NCI-H774 (cell line): ENCODE measurements around the gene MED7.

Experiments
- DNase-seq: peaks from one replicate; lab custom pipeline; 2025; lab: John Stamatoyannopoulos, UW

MED7 gene

GRCh38 chr5:157162919-157163510, 20.4 kb upstream of the MED7 start:
- DNase-seq: no peak

GRCh38 chr5:157161996-157162395, 19.3 kb upstream of the MED7 start:
- no peak for DNase-seq

- DNase-seq: no peak
Observed at GRCh38 chr5:157160001-157160400, 17.3 kb upstream of the MED7 start.

- no peak for DNase-seq
Observed at GRCh38 chr5:157159209-157159751, 16.6 kb upstream of the MED7 start.

- no peak for DNase-seq
Observed at GRCh38 chr5:157157293-157157891, 14.7 kb upstream of the MED7 start.

- no peak for DNase-seq
Observed at GRCh38 chr5:157155297-157155696, 12.6 kb upstream of the MED7 start.

GRCh38 chr5:157150995-157151394, 8.3 kb upstream of the MED7 start:
- no peak for DNase-seq

- DNase-seq: peak; percentile 3
Observed at GRCh38 chr5:157148734-157149615, 6.3 kb upstream of the MED7 start.

- DNase-seq: peak; percentile 10
Observed at GRCh38 chr5:157143127-157143971, 684 bp upstream of the MED7 start.

- no peak for DNase-seq
Observed at GRCh38 chr5:157137691-157138090, 5.0 kb downstream of the MED7 start.

GRCh38 chr5:157132281-157132612, 10.4 kb downstream of the MED7 start:
- DNase-seq: no peak

GRCh38 chr5:157130925-157131324, 11.7 kb downstream of the MED7 start:
- DNase-seq: no peak

GRCh38 chr5:157121709-157122108, 21.0 kb downstream of the MED7 start:
- no peak for DNase-seq

GRCh38 chr5:157120102-157120501, 22.6 kb downstream of the MED7 start:
- no peak for DNase-seq

GRCh38 chr5:157116483-157116954, 26.1 kb downstream of the MED7 start:
- DNase-seq: no peak

GRCh38 chr5:157115502-157115901, 27.2 kb downstream of the MED7 start:
- no peak for DNase-seq

- no peak for DNase-seq
Observed at GRCh38 chr5:157115012-157115411, 27.7 kb downstream of the MED7 start.

GRCh38 chr5:157113002-157113401, 29.7 kb downstream of the MED7 start:
- DNase-seq: no peak

- no peak for DNase-seq
Observed at GRCh38 chr5:157109744-157110143, 32.9 kb downstream of the MED7 start.

GRCh38 chr5:157108976-157109375, 33.7 kb downstream of the MED7 start, which contains the start of gene HAVCR2:
Gene HAVCR2, minus strand, starts transcription at chr5:157109044. Its CDS starts 61 bp downstream, at chr5:157108983.
- DNase-seq: no peak

GRCh38 chr5:157107508-157107907, 35.2 kb downstream of the MED7 start:
- no peak for DNase-seq
